ENCODE data around the gene PITX2.
"Not testable (repeated sequence)": the region's sequence is repeated elsewhere in the genome, so short reads cannot be mapped to it uniquely, and the experiment has no call there.

Gene PITX2

GRCh38 chr4:110611968-110612447 is 10.9 kb downstream of the PITX2 start:
- DNase-seq (ENCODE audit: low read depth in 2 of 2) = no peak

DNA sequence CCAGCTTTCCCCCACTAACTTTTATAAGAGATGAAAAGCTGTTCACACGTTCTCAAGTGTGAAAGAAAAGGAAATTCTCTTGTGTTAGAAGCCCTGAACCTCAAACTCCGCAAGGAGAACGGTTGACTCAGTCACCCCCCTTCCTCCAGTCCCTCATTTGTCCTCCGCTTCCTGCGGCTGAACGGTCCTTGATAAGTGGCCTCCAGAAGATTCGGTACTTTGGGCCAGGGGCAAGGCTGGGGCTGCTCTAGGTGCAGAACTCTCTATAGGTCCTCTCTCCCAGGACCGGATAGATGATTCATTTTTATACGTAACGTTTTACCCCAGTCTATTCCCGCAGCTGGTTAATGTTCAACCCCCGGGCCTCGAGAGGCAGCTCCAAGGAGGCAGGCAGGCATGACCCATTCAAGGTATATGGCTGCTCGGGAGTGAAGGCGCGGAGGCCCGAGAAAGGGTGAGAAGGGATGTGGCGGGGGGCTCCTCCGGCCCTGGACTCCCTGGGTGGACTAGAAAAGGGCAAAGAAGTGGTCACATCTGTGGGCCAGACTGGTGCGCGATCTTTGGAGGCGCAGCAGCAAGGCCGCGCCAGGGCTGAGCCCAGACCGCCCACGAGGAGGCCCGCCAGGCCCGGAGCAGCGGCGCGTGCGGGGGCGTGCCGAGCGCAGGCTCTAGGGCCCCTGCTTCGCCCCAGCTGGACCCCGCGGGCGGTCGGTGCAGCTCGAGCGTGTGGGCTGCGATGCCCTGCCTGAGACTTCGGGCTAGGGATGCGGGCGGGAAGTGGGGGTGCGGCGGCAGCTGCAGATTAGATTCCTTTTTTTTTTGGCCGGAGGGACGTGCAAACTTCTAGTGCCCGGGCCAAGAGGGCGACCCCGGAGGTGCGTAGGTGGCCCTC is 11.7 kb downstream of the PITX2 start:
- no peak for DNase-seq (ENCODE audit: low read depth in 2 of 2)

- DNase-seq (ENCODE audit: low read depth in 2 of 2) = no peak
Measured at GRCh38 chr4:110610620-110610939, 12.3 kb downstream of the PITX2 start.

GRCh38 chr4:110609044-110609750 is 13.7 kb downstream of the PITX2 start:
- DNase-seq (ENCODE audit: low read depth in 2 of 2) = no peak

DNA sequence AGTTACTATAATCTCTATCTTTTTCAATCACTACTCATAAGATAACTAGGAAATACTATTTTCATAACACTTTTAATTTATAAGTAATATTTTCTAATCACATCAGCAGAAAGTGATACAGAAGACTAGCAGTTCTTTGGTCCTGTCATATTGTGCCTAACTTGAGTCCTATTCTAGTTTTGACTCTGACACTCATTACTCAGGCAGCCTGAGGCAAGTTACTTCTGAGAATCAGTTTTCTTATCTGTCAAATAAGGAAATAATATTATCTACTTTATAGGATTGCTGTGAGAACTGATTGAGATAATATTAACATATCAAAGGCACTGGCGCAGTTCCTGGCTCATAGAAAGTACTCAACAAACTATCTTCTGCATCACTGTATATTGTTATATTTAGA is 17.8 kb downstream of the PITX2 start:
- no peak for DNase-seq (ENCODE audit: low read depth in 2 of 2)

- DNase-seq (ENCODE audit: low read depth in 2 of 2) = no peak
Measured at GRCh38 chr4:110602061-110602460, 20.8 kb downstream of the PITX2 start.

DNA sequence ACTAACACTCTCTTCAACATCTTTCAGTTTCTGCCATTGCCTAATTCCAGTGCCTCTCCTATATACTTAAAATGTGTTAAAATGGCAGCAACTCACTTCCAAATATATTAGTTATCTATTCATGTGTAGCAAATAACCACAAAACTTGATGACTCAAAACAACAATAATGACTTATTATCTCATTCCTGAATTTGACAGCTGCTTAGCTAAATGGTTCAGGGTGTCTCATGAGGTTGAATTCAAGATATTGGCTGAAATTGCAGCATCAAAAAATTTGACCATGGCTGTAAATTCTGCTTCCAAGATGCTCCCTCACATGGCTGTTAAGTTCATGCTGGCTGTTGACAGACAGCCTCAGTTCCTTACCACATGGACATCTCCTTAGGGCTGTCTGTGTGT is 25.3 kb downstream of the PITX2 start:
- no peak for DNase-seq (ENCODE audit: low read depth in 2 of 2)

GRCh38 chr4:110596431-110596830 is 26.4 kb downstream of the PITX2 start:
- no peak for DNase-seq (ENCODE audit: low read depth in 2 of 2)

GRCh38 chr4:110595583-110595982 is 27.3 kb downstream of the PITX2 start:
- DNase-seq (ENCODE audit: low read depth in 2 of 2) = no peak

- no peak for DNase-seq (ENCODE audit: low read depth in 2 of 2)
Measured at GRCh38 chr4:110589297-110589696, 33.6 kb downstream of the PITX2 start.

DNA sequence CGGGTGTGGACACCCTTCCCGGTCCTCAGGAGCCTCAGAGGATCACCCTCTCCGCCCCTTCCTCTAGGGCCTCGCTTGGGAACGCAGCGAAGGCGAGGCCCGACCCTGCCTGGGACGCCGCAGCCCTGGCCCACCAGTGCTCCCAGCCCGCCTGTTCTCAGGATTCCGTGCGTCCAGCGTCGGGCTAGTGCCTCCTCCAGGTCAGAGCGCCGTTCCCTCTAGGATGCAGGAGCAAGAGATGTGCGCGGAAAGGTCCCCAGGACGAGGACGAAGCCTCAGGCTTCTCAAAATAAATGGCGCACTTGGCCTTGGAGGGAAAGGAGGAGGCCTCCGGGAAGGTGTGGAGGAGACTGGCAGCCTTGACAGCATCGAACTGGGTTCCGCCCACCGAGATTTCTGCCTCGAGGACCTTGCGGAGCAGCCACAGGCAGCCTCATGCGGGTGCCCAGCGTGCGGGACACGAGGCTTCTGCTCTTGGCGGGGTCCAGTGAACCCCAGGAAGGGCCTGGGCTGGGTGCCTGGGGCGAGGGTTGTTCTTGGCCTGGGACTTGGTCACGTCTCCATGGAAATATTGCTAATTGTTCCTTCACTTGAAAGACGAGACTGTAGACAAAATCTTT is 35.1 kb downstream of the PITX2 start:
- no peak for DNase-seq (ENCODE audit: low read depth in 2 of 2)

- no peak for DNase-seq (ENCODE audit: low read depth in 2 of 2)
Measured at GRCh38 chr4:110586131-110586850, 36.6 kb downstream of the PITX2 start.

- not testable (repeated sequence) for DNase-seq (ENCODE audit: low read depth in 2 of 2)
Measured at GRCh38 chr4:110576696-110577095, 46.2 kb downstream of the PITX2 start.
